GM18870 (cell line): ENCODE measurements around the gene PAFAH1B2.

ENCODE experiments used
- ATAC-seq: cut with Tn5 transposase; IDR thresholded peaks from one replicate; pipeline ENCODE4 v1.9.1; 2021; ENCODE audit warnings: moderate library complexity; ENCODE audit not compliant: unreplicated experiment

Gene PAFAH1B2

DNA sequence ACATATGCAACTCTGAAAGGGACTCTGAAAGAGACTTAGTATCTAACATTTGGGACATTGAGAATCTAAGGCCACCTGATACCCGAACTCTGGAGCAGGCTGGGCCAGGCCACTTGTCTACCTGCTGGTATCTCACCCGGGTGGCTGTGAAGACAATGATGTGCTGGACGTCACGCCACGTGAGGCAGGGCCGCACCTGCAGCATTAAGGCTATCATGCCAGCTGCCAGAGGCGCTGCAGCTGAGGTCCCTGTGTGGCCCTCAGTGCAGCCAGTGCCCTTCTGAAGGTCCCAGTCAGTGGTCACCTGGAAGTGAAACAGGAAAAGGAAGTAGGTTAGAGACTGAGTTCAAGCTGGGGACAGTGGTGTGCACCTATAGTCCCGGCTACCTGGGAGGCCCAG, 75.4 kb downstream of the PAFAH1B2 start:
- no peak for ATAC-seq

DNA sequence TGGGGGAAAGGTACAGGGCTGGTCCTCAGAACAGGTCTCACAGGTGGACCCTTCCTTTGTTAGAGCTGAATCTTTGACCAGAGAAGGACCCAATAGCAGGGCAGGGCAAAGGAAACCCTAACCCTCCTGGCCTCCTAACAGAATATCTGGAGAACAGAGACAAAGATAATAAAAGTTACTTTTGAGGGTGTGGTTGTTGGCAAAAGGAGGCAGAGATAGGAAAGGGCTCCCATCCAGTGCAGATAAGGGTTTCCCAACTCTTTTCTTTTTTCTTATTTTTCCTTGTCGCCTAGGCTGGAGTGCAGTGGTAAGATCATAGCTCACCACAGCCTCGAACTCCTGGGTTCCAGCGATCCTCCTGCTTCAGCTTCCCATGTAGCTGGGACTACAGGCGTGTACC, 75.9 kb downstream of the PAFAH1B2 start:
- ATAC-seq = no peak

DNA sequence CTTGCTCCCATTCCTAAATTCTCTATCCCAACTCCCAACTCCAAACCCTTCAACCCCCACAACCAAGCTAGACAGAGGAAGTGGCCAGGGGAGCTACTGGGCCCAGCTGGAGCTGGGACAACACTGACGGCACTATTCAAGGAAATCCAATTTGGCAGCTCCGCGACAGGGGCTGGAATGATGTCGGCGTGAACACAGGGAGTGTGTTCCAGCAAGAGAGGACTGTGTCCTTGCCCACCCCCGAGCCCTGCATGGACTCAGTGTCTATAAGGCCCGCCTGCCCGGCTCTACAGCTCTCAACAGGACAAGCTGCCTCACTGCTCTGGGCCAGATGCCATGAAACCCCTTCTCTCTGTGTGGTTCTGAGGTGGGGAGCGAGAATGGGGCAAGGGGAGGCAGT, 76.5 kb downstream of the PAFAH1B2 start:
- no peak for ATAC-seq

DNA sequence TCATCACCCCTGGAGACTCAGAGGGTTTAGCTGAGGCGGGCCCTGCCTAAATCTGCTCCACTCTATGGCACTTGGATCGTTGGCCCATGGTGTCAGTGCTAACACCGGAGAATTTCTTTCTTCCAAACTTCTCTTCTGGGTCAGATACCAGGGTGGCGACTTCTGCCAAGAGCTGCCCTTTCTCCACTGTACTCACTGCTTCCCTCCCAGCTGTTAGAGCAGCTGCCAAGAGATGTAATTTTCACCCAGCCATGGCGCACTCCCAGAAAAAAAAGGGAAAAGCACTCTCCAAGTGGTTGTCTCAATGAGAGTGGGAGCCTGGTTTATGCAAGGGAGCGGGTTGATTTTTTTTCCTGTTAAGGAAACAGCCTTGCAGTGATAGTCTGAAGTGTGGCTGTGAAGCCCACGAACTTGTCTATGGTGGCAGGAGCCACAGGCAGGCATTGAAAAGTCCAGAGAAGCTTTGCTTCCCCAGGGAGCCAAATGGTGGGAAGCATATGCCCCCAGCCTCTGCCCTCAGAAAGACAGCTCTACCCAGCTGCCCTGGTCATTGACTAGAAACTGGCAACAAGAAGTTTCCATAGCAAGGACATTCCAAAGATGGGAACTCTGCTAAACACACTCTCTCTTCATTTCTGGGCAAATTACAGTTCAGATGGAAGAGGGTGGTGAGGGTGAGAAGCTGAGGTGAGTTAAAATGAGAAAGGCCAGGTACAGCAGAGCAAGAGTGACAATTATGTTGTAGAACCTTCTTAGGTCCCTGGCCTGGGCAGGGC, 77.1 kb downstream of the PAFAH1B2 start:
- no peak for ATAC-seq

DNA sequence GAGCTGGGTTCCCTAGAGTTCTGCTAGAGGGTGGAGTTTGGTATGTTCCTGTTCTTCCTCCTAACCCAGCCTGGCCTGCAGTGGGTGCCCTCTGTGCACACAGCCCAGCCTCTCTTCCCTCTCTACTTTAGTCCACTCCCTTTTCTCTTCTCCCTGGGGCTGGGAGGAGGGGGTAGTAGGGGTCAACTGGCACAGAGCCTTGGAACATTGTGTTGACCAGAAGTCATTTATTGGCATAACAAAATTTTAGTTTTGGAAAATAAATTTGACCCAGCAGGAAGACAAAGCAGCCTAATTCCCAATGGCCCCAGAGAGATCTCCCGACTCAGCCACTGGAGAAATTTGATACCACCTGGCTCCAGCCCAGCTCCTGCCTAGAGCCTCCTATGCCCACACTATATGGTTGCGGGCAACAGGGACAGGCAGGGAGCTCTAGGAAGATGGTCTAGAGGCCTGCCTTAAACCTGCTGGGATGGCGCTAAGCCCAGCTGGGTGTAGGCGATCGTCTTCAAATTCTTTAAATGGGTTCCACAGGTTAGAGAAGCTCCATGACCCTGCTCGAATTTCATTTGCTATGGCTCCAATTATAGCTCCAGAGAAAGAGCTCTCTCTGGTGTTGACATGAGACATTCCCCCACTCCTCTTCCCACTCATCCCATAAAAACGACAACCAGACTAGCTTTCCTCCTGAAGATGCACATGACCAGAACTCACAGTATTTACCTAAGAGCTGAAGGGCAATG, 77.9 kb downstream of the PAFAH1B2 start:
- no peak for ATAC-seq

DNA sequence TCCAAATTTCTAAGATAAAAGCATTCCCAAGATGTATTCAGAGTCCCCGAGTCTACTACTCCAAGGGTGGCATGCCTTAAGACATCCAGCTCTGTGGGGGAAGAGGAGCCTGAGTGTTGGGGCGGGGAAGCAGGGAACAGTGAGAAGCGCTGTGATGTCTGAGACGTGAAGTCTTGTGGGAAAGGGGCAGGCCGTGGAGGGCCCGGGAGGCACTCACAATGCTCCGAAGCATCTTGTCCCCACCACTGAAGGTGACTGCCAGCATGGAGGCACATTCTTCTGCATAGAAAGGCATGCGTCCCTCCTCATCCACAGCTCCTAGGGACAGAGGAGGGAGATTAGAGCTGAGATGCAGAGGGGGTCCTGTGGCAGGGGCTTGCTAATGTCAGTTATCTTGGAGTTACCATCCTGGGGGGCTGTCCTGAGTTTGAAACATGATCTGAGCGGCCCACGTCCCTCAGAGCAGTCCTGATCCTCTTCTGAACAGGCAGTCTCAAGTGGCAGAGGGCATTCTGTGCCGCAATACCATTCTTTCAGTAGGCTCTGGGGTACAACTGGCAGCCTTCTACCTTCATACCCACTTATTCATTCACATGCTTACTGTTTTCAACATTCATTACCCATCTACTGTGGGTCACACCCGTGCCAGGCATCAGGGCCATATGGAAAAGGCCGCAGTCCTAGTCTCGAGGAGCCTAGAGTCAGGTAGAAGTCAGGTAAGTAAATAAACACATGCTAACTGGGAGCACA, 79.1 kb downstream of the PAFAH1B2 start:
- no peak for ATAC-seq

DNA sequence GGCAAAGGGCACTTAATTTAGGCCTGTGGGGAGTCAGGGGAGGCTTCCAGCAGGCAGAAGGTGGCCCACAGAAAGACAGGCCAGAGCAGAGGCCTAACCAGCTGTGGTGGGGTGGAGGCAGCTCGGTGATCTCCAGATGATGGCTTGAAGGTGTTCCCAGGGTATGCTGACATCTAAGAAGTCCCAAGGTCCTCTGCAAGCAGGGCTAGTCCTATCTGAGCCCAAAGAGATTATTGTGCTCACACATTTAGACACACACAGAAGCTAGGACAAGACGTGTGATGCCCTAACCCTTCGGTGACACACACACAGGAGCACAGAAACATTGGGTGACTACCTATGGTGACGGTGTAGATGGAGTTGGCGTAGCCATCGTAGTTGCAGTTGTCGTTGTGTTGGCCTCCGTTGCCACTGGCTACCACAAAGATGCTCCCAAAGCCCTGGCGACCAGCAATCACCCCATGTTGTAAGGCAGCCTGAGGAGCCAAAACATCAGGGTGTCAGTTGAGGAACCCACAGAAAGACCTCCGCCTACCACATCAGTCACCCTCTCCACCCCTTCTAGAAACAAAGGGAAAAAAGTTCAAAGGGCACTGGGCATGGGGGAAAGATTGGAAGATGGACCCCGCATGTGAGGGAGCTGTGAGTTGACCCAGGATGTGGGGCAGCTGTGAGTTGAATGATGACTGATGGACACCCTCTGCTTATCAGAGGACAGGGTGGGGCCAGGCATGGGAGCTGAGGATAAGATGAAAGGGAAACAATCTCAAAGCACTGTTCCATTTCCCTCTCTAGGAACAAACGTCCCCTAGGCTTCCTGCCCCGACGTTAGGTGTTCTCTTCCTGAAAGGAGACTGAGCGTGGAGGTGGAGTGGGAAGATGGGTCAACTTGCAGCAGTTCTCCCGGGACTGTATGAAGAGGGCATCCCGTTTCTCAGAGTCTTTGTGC, 79.9 kb downstream of the PAFAH1B2 start:
- ATAC-seq = no peak

DNA sequence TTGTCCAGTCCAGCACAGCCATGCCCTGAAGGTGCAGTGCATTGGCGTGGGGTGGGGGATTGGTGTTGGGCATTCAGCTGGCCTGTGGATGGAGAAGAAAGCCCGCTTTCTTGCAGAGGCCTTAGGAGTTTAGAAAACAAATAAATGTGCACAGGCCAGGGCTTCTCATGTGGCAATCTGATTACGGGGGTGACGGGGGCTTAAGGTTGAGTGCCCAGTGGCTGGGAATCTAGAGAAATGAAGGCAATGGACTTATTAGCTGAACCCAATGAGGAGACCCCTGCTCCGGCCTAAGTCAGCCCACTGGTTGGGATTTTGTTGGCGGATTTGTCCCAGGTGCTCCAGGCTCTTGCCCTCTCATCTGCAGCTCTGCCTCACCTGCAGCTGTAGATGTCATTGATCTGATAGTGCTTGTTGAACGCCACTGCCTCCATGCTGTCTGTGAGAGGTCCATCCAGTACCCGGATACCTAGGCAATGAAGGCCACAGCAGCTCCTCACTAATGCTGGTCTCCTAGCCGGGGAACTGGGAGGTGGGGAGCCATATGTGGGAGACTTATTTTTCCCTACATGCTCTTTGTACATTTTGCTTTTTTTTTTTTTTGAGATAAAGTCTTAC, 81.6 kb downstream of the PAFAH1B2 start:
- no peak for ATAC-seq
